Fibroblast of pulmonary artery (primary cell): ENCODE results near the gene C8A.

Source experiments
- DNase-seq: peaks from one replicate; pipeline ENCODE4 v3.0.0-alpha.2; 2010; ENCODE audit warnings: low read depth
- H3K4me3 ChIP-seq: replicated peaks from 2 replicates; pipeline ENCODE4 v1.5.1; 2011; ENCODE audit warnings: low read depth, mild to moderate bottlenecking, control low read depth, low read length, moderate library complexity
- CTCF ChIP-seq: IDR thresholded peaks from 2 replicates; pipeline ENCODE4 v1.5.1; 2011; ENCODE audit warnings: mild to moderate bottlenecking, control low read depth, low read length, inconsistent platforms; ENCODE audit errors: missing control alignments

C8A gene

GRCh38 chr1:56908619-56909221 lies 54.1 kb downstream of the C8A start:
- TF ChIP-seq CTCF: no peak
- no peak overlapping the region for H3K4me3 ChIP-seq
- peak; percentile 45 for DNase-seq

GRCh38 chr1:56910441-56910985 lies 55.9 kb downstream of the C8A start:
- no peak overlapping the region for H3K4me3 ChIP-seq
- no peak for TF ChIP-seq CTCF
- DNase-seq: no peak

GRCh38 chr1:56911098-56911938 lies 56.7 kb downstream of the C8A start:
- DNase-seq: peak; percentile 31
- TF ChIP-seq CTCF: no peak
- no peak overlapping the region for H3K4me3 ChIP-seq

GRCh38 chr1:56912325-56912724 lies 57.7 kb downstream of the C8A start:
- no peak for DNase-seq
- H3K4me3 ChIP-seq: no peak overlapping the region
- TF ChIP-seq CTCF: no peak

- TF ChIP-seq CTCF: no peak
- no peak for DNase-seq
Measured at GRCh38 chr1:56915960-56916359, 61.4 kb downstream of the C8A start.

GRCh38 chr1:56916630-56917029 lies 62.0 kb downstream of the C8A start:
- DNase-seq: no peak
- no peak overlapping the region for H3K4me3 ChIP-seq
- no peak for TF ChIP-seq CTCF

More at GRCh38 chr1:56915960-56916359, 61.4 kb downstream of the C8A start:
- no peak overlapping the region for H3K4me3 ChIP-seq
